UCSD-AML1 (cell line): Measurements from ENCODE around the gene DISC1.
A peak's percentile ranks its signal among the peaks of the same experiment; 100 is the strongest.

ENCODE experiments used
- DNase-seq: peaks from one replicate; lab custom pipeline; 2025; ENCODE audit not compliant: unreplicated experiment; lab: John Stamatoyannopoulos, UW

DISC1 gene

DNA sequence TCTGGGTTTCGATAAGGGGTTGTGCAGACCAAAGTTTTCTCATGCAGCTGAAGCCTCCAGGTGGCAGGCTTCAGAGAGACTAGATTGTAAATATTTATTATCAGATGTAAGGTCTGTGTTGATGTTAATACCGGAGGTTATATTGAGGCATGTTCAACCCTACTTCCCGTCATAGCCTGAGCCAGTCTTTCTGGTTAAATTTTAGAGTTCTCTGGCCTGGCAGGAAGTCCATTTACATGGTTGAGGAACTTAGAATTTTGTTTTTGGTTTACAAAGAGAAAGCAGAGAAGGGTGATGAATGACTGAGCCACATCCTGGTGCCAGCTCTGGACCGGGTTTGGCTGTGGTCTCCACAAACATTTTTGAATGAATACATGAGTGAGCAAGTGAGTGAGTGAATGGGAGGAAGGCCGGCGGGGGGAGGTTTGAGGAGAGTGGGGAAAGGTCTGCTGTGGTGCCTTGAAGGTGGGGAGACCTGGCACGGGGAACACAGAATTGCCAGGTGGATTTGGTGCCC is 218.5 kb downstream of the DISC1 start:
- DNase-seq: peak; percentile 42

DNA sequence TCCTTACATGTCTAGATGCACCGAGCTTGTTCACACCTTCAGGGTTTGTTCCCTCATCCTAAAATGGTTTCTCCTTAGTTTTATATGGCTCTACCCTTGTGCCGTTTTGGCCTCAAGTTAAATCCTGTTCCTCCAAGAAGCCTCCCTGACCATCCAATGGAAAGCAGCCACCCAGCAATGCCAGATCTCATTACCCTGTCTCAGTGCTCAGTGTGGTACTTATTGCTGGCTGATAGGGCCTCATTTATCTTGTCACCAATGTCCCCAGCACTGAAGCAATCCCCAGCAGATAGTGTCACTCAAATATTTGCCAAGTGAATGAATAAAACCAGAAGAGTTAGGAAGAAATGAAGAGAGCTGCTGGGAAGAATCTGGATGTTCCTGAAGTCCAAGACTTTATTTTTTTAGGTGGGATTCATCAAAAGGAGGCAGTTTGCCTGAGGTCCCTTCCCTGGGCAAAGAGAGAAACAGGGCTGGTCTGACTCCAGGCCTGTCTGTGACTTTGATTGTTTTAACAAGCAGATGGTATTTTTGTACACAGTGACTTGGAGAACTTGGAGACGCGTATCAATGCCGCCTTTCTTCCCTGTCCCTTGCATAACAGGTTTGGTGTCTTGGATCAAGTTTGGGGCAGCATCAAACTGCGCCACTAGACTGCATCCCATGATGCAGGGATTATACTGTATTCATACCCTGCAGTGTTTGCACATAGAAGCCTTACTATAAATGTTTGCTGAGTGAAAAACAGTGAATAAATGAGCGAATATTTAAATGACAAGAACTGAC is 221.2 kb downstream of the DISC1 start:
- DNase-seq: no peak

GRCh38 chr1:231849981-231850380 is 223.4 kb downstream of the DISC1 start:
- no peak for DNase-seq

DNA sequence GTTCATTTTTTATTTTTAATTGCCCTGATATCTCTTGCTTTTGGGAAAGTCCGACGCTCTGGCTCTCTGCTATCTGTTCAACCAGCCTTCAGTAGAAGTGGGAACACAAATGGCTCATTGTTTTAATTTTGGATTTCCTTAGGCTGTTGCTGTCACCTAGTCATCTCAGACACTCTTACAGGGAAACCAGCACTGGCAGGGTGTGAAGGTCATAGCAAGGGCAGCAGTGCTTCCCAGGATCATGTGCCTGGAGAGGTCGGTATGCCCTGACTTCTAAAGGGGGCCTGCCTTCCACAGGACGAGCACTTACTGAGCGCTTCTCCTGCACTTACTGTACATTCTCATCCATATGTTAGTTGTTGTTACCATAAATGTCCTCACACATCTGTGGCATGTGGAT is 224.2 kb downstream of the DISC1 start:
- DNase-seq: no peak

DNA sequence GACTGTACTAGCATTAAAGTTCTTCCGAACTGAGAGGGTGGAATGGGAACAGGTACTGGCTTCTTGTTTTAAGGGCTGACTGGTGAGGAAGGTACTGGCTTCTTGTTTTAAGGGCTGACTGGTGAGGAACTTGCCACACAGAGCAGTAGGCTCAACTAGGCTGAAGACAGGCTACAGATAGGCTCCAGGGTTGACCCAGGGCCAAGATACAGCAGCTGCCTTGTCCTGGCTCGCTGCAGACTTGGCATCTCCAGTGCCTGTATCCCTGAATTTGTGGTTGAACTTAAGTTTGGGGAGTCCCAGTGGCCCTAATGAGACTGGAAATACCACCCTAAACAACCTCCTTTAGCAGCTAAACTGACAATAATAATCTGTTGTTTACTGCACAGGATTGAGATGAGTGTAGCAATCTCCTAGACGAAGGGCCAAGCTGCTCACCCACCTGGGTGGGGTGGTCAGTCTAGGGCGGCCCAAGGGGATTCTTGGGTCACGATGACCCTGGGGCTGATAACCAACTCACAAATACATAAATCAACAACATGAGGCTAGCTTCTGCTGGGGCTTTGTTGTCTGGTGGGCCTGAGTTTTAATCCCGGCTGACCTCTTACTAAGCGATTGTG is 227.1 kb downstream of the DISC1 start:
- no peak for DNase-seq

- no peak for DNase-seq
Observed at GRCh38 chr1:231855361-231855760, 228.8 kb downstream of the DISC1 start.

DNA sequence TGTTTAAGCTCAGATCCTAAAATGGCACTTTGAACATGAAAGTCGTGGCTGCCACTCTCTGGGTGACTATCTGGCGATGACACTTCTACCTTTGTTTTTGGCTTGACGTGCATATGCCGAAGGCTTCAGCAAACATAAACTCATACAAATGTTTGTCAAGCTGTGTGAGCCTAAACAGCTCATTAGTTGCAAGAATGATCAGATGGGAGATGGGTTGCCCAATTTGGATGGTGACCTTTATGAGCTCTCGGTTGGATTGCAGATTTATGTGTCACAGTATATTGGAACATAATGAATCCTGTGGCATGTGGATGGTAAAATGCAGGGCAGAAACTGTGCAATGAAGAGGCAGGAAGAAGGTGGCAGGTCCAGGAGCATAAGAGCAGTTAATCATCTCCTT is 229.3 kb downstream of the DISC1 start:
- DNase-seq: no peak

GRCh38 chr1:231856426-231856825 is 229.8 kb downstream of the DISC1 start:
- no peak for DNase-seq

DNA sequence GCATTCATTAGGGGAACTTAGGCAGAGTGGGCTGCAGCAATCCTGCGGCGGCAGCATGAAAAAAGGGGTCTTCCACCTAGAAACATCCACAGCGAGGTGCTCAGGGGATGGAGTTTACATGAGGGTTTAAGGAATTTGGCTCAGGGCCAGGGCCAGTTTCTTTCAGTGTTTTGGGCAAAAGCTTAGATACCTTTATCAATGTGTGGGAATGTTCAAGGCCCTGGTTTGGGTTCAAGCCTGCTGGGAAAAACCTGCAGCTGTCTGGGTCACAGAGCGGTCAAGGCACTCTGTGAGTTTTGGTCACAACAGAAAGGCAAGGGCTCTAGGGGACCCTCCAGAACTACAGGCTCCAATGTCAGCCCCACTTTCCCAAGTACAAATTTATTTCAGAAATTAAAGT is 230.3 kb downstream of the DISC1 start:
- DNase-seq: no peak

DNA sequence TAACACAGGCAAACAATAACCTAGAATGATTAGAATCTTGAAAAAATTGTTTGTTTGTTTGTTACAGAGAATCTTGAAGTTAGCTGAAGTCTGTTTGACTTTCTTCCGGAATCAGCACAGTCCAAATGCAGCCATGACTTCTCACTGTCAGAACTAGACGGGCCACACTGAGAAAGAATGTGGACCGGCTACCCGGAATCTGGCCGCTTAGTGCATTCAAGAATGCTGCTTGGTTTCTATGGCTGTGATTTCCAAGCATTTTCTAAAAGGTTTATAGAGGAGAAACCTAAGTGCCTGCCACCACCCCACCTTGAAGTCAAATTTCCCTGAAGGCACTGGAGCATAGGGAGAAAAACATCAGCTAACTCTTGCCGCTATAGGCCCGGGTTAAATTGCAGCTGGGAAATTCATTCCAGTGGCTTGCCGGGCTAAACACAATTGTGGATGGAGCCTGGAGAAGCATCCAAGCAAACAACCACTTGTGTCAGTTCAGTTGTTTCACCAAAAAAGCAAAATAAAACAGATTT is 231.1 kb downstream of the DISC1 start:
- no peak for DNase-seq

- DNase-seq: no peak
Observed at GRCh38 chr1:231860221-231861088, 233.9 kb downstream of the DISC1 start.

DNA sequence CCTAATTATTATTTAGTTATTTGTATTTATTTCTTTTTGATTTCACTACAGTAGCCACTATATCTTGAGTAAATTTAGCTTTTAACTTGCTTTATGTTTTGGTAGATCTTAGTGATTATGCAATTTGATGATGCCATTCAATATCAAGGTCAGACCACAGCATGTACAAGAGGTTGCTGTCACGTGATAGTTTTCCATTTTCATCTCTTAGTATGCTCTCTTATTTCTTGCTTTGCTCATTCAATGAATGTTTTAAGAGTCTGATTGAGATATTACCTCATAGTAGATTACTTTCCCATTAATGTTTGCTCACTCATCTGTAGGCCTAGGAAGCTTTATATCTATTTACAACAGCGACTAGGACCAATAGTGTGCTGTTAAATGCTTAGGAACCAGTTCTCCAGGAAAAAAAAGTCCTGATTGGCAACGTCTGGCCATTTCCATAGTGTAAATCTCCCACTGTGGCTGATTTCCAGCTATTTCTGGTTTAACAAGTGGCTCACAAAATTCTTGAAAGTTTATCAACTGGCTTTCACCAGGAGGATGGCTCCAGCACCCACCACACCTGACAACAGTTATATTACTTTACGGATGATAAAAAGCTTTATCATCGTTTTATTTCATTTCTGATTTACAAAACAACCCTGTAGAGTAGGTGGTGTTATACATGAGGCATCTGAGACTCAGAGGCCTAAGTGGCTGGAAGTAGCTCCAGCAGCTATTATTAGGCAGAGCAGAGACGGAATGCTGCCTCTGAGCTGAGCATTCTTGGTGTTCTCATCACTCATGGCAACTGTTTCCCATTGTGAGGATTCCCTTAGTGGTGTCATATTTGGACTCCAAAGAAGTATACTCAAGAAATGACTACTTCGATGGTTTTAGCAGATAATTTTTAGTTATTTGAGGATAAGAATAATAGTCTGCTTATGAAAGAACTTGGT is 235.2 kb downstream of the DISC1 start:
- no peak for DNase-seq

DNA sequence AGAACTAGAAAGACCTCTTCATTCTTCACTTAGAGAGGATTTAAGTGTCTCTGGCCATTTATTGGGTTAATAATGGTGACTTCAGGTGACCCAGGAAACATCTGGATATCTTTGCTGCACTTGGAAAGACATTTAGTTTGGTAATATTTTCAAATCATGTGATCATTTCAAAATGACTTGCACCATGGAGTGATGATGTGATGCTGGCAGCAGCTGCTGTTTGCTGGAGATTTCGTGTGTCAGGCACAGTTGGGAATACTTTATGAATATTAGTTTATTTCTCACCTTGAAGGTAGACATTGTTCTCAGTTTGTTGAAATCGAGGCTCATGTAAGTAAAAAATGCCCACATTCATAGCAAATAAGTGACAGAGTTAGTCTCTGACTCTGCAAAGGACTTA is 236.0 kb downstream of the DISC1 start:
- DNase-seq: no peak

DNA sequence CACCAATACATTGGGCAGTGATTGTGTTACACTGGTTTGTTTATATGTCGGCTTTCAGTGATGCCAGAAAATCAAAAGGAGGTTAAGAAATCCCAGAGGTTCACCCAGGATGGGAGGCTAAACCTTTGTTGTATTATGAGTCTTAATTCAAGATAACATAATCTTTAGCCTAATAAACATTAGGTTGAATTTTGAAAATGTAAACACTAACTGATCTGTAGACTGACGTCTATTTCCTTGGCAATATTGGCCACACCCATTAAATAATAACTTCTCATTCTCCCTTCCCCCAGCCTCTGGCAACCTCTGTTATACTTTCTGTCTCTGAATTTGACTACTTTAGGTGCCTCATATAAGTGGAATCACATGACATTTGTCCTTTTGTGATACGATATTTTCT is 238.7 kb downstream of the DISC1 start:
- no peak for DNase-seq

GRCh38 chr1:231866392-231867331 is 240.1 kb downstream of the DISC1 start:
- DNase-seq: peak; percentile 28

DNA sequence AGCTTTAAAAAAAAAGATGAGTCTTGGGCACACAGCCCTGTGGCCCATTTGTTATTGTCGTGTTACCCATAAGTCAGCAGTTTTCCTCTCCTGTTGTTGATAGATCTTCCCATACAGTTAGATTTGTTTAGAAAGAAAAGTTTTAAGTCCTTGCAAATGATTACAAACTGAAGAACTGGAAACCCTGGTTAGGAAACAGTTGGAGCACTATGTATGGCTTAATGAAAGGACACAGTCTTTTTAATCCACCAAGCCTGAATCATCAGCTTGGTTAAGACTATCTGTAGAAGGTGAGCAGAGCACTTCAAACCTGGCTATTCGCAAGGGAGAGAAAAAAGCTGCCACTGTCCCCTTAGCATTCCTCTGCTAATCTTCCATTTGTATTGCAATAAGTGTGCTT is 241.0 kb downstream of the DISC1 start:
- no peak for DNase-seq

- DNase-seq: peak; percentile 16
Observed at GRCh38 chr1:231869364-231869763, 242.8 kb downstream of the DISC1 start.

- DNase-seq: no peak
Observed at GRCh38 chr1:231871471-231871870, 244.9 kb downstream of the DISC1 start.

DNA sequence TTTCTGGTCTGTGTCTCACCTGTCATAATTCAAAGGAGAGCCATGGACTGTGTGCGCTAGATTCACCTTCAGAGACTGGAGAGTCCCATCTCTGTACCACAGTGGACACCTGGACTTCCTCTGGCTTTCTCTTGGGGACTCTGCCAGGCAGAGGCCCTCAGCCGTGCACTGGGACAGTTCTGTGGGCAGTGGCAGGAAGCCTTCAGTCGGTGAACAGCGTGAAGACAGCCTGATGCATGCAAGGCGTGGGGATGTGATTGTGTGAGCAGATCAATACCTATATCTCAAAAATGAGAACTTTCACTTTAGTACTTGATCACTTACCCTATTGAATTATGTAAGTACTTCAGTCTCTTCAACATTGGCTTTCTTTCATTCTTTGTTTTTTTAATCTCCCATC is 245.3 kb downstream of the DISC1 start:
- no peak for DNase-seq
